ENCODE results near the gene LAMB1.

DNA sequence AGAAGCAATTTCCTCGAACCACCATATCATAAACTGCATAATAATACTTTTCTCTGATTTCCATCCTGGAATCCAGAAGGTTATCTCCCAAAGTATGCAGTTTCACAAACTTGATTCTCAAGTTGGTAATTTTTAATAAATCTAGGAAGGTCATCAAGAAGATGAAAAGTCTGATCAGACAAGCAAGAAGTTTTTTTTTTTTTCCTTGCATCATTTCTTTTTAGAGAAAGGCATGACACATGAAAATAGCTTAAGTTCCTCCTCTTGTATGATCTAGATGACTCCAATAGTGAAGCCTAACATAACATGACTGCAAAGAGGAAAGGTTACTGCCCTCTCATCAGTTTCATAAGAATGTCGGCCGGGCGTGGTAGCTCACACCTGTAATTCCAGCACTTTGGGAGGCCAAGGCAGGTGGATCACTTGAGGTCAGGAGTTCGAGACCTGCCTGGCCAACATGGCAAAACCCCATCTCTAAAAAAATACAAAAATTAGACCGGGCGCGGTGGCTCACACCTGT, 22.2 kb downstream of the LAMB1 start:
- TF ChIP-seq, protein P1, sequence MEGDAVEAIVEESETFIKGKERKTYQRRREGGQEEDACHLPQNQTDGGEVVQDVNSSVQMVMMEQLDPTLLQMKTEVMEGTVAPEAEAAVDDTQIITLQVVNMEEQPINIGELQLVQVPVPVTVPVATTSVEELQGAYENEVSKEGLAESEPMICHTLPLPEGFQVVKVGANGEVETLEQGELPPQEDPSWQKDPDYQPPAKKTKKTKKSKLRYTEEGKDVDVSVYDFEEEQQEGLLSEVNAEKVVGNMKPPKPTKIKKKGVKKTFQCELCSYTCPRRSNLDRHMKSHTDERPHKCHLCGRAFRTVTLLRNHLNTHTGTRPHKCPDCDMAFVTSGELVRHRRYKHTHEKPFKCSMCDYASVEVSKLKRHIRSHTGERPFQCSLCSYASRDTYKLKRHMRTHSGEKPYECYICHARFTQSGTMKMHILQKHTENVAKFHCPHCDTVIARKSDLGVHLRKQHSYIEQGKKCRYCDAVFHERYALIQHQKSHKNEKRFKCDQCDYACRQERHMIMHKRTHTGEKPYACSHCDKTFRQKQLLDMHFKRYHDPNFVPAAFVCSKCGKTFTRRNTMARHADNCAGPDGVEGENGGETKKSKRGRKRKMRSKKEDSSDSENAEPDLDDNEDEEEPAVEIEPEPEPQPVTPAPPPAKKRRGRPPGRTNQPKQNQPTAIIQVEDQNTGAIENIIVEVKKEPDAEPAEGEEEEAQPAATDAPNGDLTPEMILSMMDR (IDR thresholded peaks at IDR 0.05), result no peak
- TF ChIP-seq, protein P2, sequence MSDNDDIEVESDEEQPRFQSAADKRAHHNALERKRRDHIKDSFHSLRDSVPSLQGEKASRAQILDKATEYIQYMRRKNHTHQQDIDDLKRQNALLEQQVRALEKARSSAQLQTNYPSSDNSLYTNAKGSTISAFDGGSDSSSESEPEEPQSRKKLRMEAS (CRISPR knock-in tag; IDR thresholded peaks at IDR 0.05), result no peak
- TF ChIP-seq JUN (CRISPR knock-in tag; IDR thresholded peaks at IDR 0.05), result no peak
- no peak for TF ChIP-seq CBFB (CRISPR knock-in tag; IDR thresholded peaks at IDR 0.05; ENCODE audit: low read depth)
- TF ChIP-seq, protein P3, sequence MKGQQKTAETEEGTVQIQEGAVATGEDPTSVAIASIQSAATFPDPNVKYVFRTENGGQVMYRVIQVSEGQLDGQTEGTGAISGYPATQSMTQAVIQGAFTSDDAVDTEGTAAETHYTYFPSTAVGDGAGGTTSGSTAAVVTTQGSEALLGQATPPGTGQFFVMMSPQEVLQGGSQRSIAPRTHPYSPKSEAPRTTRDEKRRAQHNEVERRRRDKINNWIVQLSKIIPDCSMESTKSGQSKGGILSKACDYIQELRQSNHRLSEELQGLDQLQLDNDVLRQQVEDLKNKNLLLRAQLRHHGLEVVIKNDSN (CRISPR knock-in tag; IDR thresholded peaks at IDR 0.05), result no peak
- TF ChIP-seq KAT7 (CRISPR knock-in tag; IDR thresholded peaks at IDR 0.05; ENCODE audit: borderline replicate concordance), result no peak
- TF ChIP-seq, protein P4, sequence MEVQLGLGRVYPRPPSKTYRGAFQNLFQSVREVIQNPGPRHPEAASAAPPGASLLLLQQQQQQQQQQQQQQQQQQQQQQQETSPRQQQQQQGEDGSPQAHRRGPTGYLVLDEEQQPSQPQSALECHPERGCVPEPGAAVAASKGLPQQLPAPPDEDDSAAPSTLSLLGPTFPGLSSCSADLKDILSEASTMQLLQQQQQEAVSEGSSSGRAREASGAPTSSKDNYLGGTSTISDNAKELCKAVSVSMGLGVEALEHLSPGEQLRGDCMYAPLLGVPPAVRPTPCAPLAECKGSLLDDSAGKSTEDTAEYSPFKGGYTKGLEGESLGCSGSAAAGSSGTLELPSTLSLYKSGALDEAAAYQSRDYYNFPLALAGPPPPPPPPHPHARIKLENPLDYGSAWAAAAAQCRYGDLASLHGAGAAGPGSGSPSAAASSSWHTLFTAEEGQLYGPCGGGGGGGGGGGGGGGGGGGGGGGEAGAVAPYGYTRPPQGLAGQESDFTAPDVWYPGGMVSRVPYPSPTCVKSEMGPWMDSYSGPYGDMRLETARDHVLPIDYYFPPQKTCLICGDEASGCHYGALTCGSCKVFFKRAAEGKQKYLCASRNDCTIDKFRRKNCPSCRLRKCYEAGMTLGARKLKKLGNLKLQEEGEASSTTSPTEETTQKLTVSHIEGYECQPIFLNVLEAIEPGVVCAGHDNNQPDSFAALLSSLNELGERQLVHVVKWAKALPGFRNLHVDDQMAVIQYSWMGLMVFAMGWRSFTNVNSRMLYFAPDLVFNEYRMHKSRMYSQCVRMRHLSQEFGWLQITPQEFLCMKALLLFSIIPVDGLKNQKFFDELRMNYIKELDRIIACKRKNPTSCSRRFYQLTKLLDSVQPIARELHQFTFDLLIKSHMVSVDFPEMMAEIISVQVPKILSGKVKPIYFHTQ (CRISPR knock-in tag; IDR thresholded peaks at IDR 0.05), result no peak
- TF ChIP-seq, protein P5, sequence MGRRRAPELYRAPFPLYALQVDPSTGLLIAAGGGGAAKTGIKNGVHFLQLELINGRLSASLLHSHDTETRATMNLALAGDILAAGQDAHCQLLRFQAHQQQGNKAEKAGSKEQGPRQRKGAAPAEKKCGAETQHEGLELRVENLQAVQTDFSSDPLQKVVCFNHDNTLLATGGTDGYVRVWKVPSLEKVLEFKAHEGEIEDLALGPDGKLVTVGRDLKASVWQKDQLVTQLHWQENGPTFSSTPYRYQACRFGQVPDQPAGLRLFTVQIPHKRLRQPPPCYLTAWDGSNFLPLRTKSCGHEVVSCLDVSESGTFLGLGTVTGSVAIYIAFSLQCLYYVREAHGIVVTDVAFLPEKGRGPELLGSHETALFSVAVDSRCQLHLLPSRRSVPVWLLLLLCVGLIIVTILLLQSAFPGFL (CRISPR knock-in tag; IDR thresholded peaks at IDR 0.05; ENCODE audit: borderline replicate concordance), result no peak
- no peak for TF ChIP-seq ZNF138 (CRISPR knock-in tag; conservative IDR thresholded peaks at IDR 0.05)
- TF ChIP-seq, protein P6, sequence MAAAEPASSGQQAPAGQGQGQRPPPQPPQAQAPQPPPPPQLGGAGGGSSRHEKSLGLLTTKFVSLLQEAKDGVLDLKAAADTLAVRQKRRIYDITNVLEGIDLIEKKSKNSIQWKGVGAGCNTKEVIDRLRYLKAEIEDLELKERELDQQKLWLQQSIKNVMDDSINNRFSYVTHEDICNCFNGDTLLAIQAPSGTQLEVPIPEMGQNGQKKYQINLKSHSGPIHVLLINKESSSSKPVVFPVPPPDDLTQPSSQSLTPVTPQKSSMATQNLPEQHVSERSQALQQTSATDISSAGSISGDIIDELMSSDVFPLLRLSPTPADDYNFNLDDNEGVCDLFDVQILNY (CRISPR knock-in tag; IDR thresholded peaks at IDR 0.05), result no peak
- TF ChIP-seq, protein P7, sequence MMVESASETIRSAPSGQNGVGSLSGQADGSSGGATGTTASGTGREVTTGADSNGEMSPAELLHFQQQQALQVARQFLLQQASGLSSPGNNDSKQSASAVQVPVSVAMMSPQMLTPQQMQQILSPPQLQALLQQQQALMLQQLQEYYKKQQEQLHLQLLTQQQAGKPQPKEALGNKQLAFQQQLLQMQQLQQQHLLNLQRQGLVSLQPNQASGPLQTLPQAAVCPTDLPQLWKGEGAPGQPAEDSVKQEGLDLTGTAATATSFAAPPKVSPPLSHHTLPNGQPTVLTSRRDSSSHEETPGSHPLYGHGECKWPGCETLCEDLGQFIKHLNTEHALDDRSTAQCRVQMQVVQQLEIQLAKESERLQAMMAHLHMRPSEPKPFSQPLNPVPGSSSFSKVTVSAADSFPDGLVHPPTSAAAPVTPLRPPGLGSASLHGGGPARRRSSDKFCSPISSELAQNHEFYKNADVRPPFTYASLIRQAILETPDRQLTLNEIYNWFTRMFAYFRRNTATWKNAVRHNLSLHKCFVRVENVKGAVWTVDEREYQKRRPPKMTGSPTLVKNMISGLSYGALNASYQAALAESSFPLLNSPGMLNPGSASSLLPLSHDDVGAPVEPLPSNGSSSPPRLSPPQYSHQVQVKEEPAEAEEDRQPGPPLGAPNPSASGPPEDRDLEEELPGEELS (CRISPR knock-in tag; IDR thresholded peaks at IDR 0.05), result no peak
- no peak for TF ChIP-seq RORB (CRISPR knock-in tag; IDR thresholded peaks at IDR 0.05)
